HG02885 (cell line): ENCODE results near the gene CBFA2T2.
"Not testable (repeated sequence)": the region's sequence is repeated elsewhere in the genome, so short reads cannot be mapped to it uniquely, and the experiment has no call there.

Source experiments
- ATAC-seq: cut with Tn5 transposase; IDR thresholded peaks from one replicate; pipeline ENCODE4 v1.9.1; 2021; ENCODE audit warnings: mild to moderate bottlenecking; ENCODE audit not compliant: unreplicated experiment, poor library complexity

The CBFA2T2 gene

DNA sequence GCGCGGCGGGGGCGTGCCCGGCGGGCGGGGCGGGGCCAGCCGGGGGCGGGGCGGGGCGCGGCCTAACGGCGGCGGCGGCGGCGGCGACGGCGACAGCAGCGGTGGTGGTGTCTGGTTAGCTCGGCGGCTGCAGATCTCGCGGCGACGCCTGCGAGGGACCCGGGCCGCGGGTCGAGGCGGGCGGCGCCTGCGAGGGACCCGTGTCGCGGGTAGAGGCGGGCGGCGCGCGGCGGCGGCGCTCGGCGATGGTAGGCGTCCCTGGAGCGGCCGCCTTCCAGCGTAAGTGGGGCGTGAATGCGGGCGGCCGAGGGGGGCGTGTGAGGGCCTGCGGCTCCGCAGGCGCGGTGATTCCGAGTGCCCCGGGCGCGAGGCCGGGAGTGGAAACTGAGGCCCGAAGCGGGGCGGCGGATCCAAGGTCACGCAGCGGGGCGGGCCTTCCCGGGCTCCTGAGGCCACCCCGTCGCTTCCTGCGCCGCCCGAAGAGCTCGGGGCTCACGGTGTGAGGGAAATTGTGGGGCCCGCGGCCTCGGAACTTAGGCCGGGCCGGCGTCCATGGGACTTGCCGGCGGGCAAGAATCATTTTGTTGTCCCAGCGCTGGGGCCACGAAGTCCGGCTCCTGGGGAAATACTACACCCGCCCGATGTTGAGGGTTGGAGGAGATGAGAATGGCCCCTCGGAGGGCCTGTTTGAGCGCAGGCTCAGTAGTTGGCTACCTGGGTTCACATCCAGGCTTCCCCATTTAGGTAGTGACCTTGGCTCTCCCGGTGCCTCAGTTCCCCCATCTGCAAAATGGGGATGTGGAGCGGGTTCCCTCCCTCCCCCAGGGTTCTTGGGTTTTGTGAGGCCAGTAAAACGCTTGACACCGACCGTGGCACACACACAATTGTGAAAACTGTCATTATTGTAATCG, at the start of gene CBFA2T2:
Gene CBFA2T2, plus strand, starts transcription at position 74 of the 911 bp plus-strand sequence. Its CDS starts 172 bp downstream, at position 246.
- peak; percentile 58 for ATAC-seq

DNA sequence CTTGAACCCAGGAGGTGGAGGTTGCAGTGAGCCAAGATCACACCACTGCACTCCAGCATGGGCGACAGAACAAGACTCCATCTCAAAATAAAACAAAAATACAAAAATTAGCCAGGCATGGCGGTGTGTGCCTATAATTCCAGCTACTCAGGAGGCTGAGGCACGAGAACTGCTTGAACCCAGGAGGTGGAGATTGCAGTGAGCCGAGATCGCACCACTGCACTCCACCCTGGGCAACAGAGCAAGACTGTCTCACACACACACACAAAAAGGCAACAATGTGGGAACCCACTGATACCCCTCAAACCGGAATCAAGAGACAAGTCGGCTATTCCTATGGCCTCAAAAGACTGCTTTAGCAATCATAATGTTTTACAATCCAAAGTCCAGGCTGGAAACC, 49.3 kb upstream of the CBFA2T2 start:
- not testable (repeated sequence) for ATAC-seq

DNA sequence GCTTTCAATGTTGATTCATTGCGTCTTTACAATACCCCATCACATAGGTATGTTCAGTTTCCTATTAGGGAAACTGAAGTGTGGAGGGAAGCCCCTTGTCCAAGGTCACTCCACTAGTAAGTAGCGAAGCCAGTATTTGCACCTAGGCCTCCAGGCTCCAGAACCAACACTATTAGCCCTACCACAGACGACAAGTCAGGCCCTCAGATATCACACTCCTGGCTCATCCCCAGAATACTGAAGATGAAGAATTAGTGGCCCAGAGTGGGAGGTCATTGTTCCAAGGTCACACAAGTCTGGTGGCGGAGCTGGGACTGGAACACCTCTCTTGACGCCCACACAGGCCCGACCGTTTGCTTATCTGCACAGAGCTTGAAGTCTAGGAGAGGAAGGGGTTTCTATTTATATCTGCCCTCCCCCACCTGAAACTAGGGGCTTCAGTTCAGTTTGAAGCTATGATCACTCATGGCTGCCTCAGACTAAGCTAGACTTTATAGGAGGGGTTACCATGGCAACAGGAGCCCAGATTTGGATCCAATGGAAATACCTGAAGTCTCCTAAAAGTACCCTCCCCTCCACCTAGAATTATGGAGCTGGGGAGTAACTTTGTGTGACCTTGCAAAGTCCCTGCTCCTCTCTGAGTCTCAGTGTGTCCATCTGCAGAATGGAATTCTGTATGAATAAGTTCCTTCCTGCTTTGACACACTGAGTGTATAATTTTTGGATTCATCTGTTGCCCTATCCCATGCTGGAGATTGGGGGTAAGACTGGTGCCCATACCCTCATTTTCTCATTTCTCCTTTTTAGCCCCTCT, 48.5 kb upstream of the CBFA2T2 start:
- ATAC-seq: no peak

DNA sequence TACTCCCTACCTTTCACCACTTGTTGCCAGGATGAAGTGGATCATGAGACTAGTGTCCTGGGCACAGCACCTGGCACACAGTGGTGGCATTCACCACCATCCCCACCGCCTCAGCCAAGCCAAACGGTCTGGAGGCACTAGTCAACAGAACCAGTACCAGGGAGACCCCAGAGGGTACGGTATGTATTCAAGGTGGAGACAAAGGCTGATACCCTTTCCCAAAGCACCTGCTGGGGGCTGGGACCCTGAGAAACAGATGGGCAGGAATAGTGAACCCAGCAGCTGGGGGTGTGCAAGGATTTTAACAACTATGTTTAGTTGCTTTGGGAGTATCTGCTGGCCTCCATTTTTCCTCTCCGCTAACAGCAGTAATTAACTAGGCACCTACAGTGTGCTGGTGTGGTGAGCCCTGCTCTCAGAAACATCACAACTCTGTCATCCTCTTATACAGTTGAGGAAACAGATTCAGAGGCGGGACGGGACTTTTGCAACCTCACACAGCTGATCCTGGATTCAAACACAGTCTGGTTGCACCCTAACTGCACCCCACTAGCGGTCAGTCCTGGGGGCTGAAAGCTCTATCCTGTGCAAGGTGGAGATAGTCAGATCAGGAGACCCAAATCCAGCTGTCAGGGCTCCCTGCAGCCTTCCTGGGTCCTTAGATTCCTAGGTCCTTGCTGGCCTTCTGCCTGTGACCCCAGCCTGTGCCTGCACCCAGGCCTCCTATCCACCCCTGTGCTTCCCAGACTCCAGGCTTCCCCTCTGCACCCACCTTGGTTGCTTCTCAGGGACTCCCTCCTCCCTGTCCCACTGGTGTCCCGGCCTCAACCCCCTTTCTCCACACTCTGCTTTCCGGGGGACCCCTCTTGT, 47.5 kb upstream of the CBFA2T2 start:
- ATAC-seq: no peak

DNA sequence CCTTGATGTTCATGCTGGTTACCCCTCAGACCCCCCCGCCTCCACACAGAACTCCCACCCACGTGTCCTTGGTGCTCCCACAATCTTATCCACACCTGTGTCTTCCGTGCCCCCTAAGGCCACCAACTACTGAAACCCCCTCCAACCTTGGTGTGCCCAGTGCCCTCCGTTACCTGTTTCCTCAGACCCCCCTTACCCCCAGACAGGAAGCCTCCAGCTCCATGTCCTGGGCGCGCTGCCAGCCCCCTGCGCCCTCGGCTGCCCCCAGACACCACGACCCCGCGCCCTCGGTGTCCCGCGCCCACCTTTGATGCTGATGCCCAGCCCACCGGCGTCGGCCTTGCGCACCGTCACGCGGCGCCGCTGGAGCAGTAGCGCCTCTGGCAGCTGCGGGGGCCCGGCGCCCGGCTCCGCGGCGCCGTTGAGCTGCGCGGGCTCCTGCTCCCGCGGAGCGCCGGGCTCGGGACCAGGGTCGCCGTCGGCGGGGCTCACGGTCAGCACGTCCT, 46.8 kb upstream of the CBFA2T2 start:
- ATAC-seq: peak; percentile 28

DNA sequence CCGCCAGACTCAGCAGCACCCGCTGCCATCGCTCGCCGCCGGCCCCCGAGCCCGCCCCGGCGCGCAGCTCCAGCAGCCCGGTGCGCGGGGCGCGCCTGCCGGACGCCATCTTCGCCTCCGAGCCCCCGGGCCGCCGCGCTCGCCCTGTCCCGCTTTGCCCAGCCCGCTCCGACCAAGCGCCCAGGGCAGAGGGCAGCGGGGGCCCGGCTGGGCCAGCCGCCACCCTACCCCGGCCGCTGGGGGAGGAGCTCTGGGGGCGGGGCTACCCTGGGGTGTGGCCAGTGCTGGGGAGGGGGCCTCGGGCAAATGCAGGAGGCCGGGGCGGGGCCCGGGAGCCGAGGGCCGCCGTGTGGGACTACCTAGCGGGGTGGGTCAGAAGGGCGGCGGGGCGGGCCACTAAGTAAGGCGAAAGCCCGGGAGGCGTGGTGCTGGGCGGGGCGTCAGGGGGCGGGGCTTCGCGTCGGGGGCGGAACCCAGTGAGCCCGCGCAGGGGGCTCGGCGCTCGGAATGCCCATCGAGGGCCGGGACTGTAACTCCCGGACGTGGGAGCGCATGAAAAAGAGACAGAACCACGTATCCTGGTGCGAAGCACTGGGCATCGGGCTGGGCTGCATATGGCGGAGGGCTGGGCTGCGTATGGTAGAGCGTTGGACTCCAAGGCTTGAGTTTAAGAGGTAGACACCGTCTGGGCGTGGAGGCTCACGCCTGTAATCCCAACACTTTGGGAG, 46.2 kb upstream of the CBFA2T2 start, which contains the start of gene SNTA1:
Gene SNTA1, minus strand, starts transcription at position 252 of the 728 bp plus-strand sequence. Its CDS starts 143 bp downstream, at position 109.
- peak; percentile 72 for ATAC-seq

DNA sequence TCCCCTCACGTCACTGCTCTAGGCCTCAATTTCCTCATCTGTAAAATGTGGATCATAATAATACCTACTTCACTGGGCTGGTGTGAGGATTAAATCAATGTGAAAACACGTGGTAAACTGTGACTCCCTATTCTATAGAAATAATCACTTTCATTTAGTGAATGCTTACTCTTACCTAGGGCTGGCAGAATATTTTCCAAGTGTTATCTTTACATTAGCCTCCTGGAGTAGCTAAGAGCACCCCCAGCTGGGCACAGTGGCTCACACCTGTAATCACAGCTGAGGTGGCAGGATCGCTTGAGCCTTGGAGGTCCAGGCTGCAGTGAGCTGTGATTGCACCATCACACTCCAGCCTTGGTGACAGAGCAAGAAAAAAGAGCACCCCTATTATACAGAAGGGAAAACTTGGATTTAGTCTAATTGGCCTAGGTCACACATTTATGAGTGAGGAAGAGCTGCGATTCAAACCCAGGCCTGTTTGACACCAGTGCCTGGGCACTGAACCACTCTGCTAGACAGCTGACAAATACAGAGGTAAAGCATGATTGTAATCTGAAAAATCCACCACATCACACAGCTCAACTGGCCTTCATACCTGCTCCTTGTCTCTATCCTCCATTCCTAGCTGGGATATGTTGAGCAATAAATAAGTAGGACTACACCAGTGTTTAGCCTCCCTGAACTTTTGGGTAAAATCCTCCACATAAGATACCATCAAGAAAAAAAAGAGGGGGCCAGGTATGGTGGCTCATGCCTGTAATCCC, 44.9 kb upstream of the CBFA2T2 start:
- no peak for ATAC-seq

DNA sequence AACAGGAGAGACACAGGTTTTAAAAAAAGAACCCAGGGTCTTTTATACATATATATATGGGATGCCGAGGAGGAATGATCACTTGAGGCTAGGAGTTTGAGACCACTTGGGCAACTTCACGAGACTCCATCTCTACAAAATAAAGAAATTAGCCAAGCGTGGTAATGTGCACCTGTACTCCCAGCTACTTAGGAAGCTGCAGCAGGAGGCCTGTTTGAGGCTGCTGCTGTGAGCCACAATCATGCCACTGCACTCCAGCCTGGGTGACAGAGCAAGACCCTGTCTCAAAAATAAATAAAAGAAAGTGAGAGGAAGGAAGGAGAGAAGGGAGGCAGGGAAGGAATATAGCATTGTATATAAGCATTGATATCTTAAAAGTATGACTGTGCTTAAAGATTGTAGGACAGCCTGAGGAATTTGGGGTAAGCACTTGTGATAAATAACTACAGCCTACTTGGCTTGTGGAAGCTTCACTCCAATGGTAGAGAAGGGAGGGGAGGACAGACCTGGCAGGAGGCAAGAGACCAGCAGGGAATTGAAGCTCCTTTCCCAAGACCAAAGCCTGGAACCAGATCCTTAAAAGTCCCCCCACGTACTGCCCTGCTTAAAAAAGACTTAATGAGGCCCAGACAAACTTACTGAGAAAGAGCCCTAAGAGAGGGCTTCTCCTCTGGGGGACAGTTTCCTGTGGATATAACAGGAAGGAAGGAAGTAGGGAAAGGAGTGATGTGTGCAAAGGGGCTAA, 43.8 kb upstream of the CBFA2T2 start:
- no peak for ATAC-seq

DNA sequence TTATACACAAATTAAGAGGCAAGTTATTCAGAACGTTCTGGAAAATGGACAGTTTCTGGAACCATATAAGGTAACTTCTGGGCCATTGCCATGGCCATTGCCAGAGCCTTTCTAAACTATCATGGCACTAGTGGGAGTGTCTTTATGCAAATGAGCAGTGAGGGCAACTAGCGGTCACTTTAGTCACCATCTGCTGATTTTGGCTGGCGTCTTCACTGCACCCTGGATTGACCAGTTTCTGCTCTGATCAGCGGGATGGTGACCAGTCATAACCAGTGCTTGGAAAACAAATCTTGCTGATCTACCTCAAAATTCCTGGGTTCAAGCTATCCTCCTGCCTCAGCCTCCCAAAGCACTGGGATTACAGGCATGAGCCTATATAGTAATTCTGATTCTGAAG, 39.0 kb upstream of the CBFA2T2 start:
- no peak for ATAC-seq

DNA sequence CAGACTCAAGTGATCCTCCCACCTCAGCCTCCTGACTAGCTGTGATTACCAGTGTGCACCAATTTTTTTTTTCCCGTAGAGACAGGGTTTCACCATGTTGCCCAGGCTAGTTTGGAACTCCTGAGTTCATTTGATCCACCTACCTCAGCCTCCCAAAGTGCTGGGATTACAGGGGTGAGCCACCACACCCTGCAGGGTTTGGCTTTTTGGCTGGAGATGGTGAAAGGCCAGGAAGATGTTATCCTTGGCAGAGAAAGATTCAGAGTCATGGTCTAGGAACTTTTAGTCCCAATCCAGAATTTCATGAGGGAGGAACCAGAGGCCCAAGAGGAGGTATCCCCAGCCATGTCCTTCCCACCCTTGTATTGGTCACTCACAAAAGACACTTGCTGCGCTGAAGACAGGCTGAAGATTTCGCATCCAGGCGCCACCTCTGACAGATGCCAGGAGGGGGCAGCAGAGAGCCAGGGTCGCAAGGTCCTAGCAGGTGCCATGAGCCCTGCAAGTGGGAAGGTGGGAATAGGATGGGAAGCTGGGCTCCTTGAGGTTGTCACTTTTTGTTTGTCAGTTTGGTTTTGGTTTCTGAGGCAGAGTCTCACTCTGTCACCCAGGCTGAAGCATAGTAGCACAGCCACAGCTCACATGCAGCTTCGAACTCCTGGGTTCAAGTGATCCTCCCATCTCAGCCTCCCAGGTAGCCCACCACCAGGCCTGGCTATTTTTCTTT, 32.8 kb upstream of the CBFA2T2 start:
- not testable (repeated sequence) for ATAC-seq

DNA sequence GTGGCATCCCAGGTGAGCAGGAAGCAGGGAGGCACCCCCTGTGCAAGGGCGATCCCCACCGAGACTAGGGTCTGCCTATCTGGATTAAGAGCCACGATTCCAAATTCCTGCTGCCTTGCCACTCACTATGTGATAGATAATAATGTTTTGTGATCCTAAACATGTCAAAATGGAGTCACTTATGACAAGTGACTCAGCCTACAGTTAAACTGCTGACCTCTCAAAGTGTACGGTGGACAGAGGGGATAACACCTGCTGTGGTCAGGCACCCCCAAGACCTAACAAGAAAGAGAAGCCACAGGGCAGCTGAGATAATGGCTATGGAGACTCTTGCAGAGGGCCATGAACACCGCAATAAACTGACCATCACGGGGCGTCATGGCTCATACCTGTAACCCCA, 30.3 kb upstream of the CBFA2T2 start:
- ATAC-seq: no peak

DNA sequence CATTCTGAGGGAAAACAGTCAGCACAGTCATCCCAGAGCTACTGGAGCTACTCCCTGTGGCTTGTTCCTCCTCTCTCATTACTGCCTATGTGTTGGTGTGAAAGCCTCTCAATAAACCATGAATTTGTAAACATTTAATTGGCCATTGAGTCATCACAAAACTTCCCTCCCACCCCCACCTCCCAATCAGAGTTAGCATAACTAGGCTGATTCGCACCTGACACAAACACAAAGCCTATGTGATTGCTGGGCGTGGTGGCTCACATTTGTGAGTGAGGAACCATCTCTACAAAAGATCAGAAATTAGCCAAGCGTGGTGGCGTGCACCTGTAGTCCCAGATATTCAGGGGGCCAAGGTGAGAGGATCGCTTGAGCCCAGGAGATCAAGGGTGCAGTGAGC, 29.2 kb upstream of the CBFA2T2 start:
- ATAC-seq: no peak

DNA sequence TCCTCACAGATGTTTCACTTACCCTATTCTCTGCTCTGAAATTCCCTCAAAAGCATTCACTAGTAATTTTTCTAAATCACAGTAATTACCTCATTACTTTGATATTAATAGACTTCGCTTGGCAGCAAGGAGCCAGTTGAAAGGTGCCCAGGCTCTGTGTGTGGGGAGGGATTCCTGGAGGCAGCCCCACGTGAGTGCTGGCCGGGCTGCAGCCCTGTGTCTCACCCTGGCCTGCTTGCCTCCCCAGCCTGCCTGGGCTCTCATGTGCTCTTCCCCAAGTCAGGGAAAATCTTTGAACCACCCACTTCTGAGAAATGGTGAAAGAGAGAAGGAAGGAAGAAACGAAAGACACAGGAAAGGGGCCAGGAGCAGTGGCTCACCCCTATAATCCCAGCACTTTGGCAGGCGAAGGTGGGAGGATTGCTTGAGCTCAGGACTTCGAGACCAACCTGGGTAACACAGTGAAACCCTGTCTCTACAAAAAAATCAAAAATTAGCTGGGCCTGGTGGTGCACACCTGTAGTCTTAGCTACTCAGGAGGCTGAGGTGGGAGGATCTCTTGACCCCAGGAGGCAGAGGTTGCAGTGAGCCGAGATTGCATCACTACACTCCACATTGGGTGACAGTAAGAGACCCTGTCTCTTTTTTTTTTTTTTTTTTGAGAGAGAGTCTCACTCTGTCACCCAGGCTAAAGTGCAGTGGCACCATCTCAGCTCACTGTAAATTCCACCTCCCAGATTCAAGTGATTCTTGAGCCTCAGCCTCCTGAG, 26.4 kb upstream of the CBFA2T2 start:
- ATAC-seq: no peak

DNA sequence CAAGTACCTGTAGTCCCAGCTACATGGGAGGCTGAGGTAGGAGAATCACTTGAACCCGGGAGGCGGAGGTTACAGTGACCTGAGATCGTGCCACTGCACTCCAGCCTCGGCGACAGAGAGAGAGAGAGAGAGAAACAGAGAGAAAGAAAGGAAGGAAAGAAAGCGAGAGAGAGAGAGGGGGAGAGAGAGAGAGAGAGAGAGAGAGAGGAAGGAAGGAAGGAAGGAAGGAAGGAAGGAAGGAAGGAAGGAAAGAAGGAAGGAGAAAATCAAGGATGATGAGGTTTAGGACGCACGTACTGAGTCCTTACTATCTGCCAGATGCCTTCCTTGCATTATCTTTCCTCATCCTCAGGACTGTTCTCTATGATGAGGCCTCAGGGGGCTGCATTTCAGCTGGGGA, 25.1 kb upstream of the CBFA2T2 start:
- not testable (repeated sequence) for ATAC-seq

DNA sequence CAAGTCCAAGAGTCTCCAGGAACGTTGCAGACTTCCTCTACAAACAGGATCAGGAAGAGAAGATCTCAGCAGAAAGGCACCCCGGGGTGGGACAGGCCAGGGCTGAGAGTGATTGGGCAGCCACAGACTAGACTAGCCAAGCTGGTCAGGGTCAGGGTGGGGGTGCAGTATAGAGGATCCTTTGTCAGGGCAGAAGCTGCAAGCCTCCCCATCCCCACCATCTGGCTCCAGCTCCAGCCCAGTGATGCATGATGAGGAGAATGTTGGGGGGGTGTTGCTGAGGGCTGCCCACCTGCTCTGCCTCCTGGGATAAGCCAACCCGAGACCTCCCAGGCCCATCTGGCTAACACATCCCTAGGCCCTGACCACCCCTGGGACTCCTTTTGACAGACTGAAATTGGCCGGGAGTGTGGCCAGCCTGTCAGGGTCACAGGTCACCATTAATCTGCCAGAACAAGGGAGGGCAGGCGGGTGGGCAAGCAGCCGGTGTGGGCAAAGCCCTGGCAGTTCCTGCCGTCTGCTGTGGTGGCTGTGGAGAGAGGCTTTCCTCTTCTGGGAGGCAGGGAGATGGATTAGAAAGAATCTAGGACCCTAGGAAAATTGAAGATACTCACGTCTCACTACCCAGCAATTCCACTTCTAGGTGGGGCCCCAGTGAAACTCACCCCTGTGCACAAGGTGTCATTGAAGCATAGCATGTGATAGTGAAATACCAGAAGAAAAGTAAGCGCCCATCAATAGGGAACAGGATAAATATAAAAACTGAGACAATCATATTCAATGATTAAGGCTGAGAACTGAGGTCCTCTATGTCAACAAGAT, 24.2 kb upstream of the CBFA2T2 start:
- no peak for ATAC-seq

DNA sequence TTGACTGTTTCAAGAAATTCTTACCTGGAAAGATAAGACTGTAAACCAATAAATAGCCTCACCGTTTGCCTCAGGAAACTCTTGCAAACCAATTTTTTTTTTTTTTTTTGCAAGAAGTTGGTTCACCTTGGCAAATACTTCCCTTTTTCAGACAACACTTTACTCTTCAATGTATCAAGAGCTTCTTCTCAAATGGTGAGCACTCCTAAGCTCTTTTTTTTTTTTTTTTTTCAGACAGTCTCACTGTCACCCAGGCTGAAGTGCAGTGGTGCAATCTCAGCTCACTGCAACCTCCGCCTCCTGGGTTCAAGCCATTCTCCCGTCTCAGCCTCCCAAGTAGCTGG, 23.6 kb upstream of the CBFA2T2 start:
- ATAC-seq: no peak
